GM12872 (cell line): ENCODE data around the gene PEA15.

Experiments used
- TF ChIP-seq, protein P1 (sequence below): IDR thresholded peaks from 3 replicates; pipeline ENCODE4 v1.5.1; 2011; ENCODE audit warnings: low read depth, mild to moderate bottlenecking, low read length, moderate library complexity; ENCODE audit not compliant: insufficient read depth

Gene PEA15

DNA sequence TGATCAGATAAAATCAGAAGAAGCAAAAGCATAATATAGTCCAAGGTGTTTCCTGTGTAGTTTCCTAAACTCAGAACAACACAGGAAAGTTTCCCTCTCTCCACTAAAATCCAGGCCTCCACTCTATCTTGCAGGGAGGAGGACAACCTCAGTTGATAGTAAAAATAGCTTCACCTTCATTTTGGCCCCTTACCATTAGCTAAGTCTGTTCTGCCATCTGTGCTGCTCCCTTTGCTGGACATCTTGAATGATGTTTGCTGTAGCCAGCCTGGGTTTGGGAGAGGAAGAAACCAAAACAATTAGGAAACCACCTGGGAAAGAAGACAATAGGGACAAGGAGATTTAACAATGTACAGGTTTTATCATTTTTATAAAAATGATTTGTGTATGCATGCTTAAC, 38.6 kb downstream of the PEA15 start:
- TF ChIP-seq, protein P1, sequence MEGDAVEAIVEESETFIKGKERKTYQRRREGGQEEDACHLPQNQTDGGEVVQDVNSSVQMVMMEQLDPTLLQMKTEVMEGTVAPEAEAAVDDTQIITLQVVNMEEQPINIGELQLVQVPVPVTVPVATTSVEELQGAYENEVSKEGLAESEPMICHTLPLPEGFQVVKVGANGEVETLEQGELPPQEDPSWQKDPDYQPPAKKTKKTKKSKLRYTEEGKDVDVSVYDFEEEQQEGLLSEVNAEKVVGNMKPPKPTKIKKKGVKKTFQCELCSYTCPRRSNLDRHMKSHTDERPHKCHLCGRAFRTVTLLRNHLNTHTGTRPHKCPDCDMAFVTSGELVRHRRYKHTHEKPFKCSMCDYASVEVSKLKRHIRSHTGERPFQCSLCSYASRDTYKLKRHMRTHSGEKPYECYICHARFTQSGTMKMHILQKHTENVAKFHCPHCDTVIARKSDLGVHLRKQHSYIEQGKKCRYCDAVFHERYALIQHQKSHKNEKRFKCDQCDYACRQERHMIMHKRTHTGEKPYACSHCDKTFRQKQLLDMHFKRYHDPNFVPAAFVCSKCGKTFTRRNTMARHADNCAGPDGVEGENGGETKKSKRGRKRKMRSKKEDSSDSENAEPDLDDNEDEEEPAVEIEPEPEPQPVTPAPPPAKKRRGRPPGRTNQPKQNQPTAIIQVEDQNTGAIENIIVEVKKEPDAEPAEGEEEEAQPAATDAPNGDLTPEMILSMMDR = no peak

DNA sequence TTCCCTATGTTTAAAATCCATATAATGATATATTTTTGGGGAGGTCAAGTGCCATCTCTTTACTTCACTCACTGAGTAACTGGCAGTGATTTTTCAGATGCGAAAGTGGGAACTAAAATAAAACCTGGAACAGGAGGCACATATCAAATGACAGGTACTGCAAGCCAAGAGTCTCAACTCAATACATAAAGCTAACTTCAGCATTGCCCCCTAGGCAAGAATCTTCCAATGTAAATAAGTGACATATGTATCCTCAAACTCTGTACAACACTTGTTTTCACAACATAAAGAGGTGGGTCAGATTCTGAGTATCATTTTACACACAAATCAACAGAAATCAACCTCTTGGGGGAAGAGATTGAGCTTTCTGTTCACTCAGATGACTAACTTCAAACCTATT, 39.0 kb downstream of the PEA15 start:
- TF ChIP-seq, protein P1 = no peak

DNA sequence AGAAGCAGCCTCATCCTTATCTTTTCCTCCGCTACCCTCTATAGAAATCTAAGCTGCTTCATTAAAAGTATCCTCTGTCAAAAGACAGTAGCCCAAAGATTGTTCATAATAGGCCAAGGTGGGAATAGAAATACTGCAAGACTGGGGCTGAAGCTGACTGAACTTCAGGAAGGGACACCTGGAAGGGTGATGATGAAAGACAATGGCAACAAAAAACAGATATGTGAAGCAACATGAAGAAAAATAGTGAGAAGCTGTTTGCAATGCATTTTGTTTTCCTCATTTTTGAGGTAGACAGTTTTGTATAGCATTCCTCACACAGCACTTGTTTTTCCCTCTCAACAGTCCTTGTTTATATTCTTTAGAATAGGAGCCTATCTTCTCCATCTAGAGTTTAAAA, 40.2 kb downstream of the PEA15 start:
- TF ChIP-seq, protein P1 = no peak

DNA sequence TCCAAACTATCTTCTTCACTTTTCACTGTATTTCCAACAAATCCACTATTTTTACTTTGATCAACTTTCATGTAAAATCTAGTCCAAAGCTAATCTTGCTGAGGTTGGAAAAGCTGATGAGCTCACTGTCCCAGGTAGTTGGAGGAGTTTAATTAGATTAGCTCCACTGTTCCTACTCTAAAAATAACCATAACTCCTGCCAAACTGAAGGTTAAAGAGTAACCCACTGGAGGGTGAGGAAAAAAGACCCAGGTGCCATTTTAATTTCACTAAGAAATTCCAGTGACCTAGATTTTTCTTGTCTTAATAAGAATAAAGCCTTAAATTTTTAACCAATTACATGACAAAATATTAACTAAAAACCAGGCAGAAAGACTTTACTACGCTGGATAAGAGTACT, 41.9 kb downstream of the PEA15 start:
- TF ChIP-seq, protein P1 = no peak

DNA sequence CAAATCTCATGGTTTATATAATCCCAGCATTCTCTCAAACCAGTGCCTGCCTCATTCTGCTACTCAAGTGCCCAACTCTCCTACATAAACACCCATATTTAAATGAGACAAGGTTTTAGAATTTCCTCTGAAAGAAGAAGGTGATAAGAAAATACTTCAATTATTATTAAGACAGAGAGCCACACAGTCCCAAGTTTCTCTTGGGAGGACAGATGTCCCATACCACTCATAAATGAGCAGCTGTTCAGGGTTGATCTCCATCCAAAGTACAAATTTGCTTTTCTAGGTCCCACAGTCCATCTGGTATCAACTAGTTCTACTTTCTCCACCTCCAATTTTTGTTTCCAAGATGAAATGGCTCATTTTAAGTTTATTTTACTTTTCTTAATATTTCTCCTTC, 45.8 kb downstream of the PEA15 start:
- TF ChIP-seq, protein P1 = no peak

DNA sequence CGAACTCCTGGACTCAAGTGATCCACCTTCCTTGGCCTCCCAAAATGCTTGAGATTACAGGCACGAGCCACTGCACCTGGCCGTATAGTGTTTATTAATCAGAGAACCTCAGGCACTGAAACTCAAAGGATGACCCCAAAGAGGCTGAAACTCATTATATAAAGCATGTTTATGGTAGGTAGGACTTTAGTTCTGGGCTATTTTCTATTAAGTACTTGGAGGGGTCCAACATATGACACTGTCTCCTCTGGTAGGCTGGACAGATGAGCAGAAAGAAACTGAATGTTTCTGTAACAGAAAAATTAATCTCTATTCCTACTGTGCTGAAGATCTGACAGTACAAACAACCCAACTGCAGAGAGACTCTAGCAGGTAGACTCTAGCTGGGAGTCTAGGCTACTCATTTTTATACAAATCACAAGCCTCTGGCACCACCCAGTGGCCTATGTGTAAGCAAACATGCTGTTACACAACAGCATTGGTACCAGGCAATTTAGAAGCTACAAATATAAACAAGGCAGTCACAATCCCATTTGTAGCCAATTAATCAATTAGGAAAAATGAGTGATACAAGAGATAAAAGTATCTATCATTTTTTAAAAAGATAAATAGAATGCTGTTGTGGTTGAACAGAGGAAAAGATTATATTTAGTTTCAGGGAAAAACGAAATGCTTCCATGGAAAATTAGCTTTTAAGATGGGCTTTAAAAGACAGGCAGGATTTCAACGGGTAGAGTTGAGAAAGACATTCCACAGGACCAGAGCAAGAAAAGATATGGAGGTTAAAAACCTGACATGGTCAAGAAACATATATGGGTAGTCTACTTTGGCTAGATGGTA, 46.7 kb downstream of the PEA15 start:
- TF ChIP-seq, protein P1 = peak; percentile 67

DNA sequence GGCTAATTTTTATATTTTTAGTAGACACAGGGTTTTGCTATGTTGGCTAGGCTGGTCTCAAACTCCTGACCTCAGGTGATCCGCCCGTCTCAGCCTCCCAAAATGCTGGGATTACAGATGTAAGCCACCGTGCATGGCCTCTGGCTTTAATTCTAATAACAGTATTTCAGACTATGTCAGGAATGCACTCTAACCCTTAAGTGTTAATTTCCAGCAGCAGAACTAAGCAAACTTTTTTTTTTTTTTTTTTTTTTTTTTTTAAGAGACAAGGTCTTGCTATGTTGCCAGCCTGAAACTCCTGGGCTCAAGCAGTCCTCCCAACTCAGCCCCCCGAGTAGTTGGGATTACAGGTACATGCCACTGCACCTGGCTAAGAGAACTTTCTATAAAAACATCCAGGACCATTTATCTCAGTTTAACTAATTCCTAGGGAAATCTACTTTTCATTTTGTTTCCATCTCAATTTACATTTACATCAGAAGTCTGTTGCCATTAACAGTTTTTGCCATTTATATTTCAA, 50.7 kb downstream of the PEA15 start:
- TF ChIP-seq, protein P1 = no peak
